Measurements from ENCODE around the gene MARCO. TPM values are rescaled to one million over a fixed set of nuclear protein-coding genes. Genes with fewer than 3 reads are reported as not detected.

Gene MARCO
- total RNA-seq, 1 experiment from 2014 or later: 0.26 TPM

DNA sequence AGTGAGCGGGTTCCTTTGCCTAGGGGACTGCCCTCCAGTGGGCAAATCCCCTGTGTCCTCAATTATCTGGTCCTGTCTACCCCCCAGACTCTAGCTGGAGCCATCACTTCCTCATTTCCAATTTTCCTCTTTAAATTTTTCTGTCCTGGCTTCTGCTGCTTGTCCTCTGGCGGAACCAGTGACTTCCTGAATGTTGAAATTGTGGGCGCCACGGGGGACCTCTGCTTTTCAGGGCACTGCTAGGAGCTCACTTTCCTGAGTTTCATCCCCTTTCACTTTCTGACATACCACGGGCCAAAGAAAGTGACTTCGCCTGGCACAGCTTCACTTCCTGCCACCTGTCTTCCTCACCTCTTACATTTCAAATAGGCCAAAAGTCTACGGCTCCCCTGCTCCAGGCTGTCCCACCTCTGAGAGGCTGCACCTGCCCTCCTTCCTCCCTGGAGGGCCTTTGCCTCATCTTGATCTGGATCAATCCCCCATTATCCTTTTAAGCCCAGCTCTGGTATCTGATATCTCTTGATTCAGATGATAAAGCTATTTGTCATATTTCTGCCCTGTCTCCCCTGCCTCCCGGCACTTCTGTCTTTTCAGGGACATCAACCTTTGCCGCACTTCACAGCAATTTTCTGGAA is 1.4 kb upstream of the MARCO start:
- Histone ChIP-seq H3K4me1 (ENCODE audit: control insufficient read depth, insufficient read depth, low read length) (no peaks in the 10 kb centered on the region), H3K9me3 (ENCODE audit: control insufficient read depth, insufficient read depth, low read depth, low read length) (no peaks in the 10 kb centered on the region), H3K27ac (ENCODE audit: low read length) (no peak overlapping the region), H3K4me3 (ENCODE audit: low read depth in 2 of 2, low read length in 2 of 2) (no peak overlapping the region), H3K27me3 (ENCODE audit: control insufficient read depth, insufficient read depth, low read length) (peaks cover 9% of the 10 kb centered on the region; the same call in 1 of the 2 replicates), H3K36me3 (ENCODE audit: control insufficient read depth, insufficient read depth, low read length) (no peaks in the 10 kb centered on the region)
- ATAC-seq: no peak
- intact Hi-C loops (cut with micrococcal nuclease; ENCODE audit: unreplicated experiment): loop anchor here (1.0 kb wide), 1 partner anchor 36 kb away; no protein-coding TSS in a partner anchor
- TF ChIP-seq TCF7L2 (IDR thresholded peaks at IDR 0.05; ENCODE audit: low read depth, low read length): no peak
- TF ChIP-seq POLR2AphosphoS5 (IDR thresholded peaks at IDR 0.05; ENCODE audit: low read depth, low read length): no peak
- TF ChIP-seq, protein P1, sequence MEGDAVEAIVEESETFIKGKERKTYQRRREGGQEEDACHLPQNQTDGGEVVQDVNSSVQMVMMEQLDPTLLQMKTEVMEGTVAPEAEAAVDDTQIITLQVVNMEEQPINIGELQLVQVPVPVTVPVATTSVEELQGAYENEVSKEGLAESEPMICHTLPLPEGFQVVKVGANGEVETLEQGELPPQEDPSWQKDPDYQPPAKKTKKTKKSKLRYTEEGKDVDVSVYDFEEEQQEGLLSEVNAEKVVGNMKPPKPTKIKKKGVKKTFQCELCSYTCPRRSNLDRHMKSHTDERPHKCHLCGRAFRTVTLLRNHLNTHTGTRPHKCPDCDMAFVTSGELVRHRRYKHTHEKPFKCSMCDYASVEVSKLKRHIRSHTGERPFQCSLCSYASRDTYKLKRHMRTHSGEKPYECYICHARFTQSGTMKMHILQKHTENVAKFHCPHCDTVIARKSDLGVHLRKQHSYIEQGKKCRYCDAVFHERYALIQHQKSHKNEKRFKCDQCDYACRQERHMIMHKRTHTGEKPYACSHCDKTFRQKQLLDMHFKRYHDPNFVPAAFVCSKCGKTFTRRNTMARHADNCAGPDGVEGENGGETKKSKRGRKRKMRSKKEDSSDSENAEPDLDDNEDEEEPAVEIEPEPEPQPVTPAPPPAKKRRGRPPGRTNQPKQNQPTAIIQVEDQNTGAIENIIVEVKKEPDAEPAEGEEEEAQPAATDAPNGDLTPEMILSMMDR (IDR thresholded peaks at IDR 0.05): no peak
- TF ChIP-seq, protein P2, sequence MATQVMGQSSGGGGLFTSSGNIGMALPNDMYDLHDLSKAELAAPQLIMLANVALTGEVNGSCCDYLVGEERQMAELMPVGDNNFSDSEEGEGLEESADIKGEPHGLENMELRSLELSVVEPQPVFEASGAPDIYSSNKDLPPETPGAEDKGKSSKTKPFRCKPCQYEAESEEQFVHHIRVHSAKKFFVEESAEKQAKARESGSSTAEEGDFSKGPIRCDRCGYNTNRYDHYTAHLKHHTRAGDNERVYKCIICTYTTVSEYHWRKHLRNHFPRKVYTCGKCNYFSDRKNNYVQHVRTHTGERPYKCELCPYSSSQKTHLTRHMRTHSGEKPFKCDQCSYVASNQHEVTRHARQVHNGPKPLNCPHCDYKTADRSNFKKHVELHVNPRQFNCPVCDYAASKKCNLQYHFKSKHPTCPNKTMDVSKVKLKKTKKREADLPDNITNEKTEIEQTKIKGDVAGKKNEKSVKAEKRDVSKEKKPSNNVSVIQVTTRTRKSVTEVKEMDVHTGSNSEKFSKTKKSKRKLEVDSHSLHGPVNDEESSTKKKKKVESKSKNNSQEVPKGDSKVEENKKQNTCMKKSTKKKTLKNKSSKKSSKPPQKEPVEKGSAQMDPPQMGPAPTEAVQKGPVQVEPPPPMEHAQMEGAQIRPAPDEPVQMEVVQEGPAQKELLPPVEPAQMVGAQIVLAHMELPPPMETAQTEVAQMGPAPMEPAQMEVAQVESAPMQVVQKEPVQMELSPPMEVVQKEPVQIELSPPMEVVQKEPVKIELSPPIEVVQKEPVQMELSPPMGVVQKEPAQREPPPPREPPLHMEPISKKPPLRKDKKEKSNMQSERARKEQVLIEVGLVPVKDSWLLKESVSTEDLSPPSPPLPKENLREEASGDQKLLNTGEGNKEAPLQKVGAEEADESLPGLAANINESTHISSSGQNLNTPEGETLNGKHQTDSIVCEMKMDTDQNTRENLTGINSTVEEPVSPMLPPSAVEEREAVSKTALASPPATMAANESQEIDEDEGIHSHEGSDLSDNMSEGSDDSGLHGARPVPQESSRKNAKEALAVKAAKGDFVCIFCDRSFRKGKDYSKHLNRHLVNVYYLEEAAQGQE (IDR thresholded peaks at IDR 0.05; ENCODE audit: insufficient read depth in 1 of 2, low read depth in 2 of 2, low read length in 1 of 2): no peak
- TF ChIP-seq SIN3A (IDR thresholded peaks at IDR 0.05; ENCODE audit: borderline replicate concordance, insufficient read depth, low read depth, low read length): no peak
- ChIA-PET POLR2A (no interaction called here), CTCF (no interaction called here)
- no TSS peak for BruUV-seq (replicated peaks)
- in situ Hi-C loops (cut with HindIII; ENCODE audit: low pct_unique_long_range_greater_than_20kb, low sequenced_read_pairs): no loop called here
- no peak for DNase-seq (ENCODE audit: low read depth, low spot score)

DNA sequence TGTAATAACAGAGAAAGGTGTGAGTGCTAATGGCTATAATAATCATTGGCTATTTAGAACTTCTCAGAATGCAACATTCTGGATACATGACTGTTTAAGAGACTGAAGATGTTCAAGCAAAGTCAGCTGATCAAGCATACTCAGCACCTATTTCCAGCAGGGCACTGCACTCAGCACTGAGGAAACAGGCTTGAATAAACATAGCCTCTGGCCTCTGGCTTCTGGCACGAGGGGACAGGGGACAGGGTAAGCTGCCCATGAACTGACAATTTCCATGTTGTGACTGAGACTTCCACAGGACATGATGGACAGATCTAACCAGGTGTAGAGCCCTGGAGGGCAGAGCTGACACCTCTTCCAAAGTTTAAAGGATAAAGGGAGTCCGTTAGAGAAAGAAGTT is 1.3 kb downstream of the MARCO start:
- ChIA-PET POLR2A (no interaction called here), CTCF (no interaction called here)
- H3K36me3 ChIP-seq (ENCODE audit: control insufficient read depth, insufficient read depth, low read length): no peaks in the 10 kb centered on the region
- no peak overlapping the region for H3K4me3 ChIP-seq (ENCODE audit: low read depth in 2 of 2, low read length in 2 of 2)
- H3K27me3 ChIP-seq (ENCODE audit: control insufficient read depth, insufficient read depth, low read length): peaks cover 9% of the 10 kb centered on the region
- H3K4me1 ChIP-seq (ENCODE audit: control insufficient read depth, insufficient read depth, low read length): no peaks in the 10 kb centered on the region
- no peaks in the 10 kb centered on the region for H3K9me3 ChIP-seq (ENCODE audit: control insufficient read depth, insufficient read depth, low read depth, low read length)
- TF ChIP-seq POLR2AphosphoS5 (IDR thresholded peaks at IDR 0.05; ENCODE audit: low read depth, low read length): no peak
- TF ChIP-seq, protein P1 (IDR thresholded peaks at IDR 0.05): no peak
- TF ChIP-seq, protein P2 (IDR thresholded peaks at IDR 0.05; ENCODE audit: insufficient read depth in 1 of 2, low read depth in 2 of 2, low read length in 1 of 2): no peak
- TF ChIP-seq SIN3A (IDR thresholded peaks at IDR 0.05; ENCODE audit: borderline replicate concordance, insufficient read depth, low read depth, low read length): no peak
- TF ChIP-seq TCF7L2 (IDR thresholded peaks at IDR 0.05; ENCODE audit: low read depth, low read length): no peak
- BruUV-seq (replicated peaks): no TSS peak
- intact Hi-C loops (cut with micrococcal nuclease; ENCODE audit: unreplicated experiment) (no loop called here), in situ Hi-C loops (cut with HindIII; ENCODE audit: low pct_unique_long_range_greater_than_20kb, low sequenced_read_pairs) (no loop called here)
- ATAC-seq (no peak), DNase-seq (ENCODE audit: low read depth, low spot score) (no peak)
- H3K27ac ChIP-seq (ENCODE audit: low read length): no peak overlapping the region
